H1 (cell line): Measurements from ENCODE around the gene QSOX1. TPM values are rescaled to one million over a fixed set of nuclear protein-coding genes. Genes with fewer than 3 reads are reported as not detected.

Experiments used
- CTCF ChIA-PET: fragments of 300-600 bp; sonication (Branson Sonifier 250); formaldehyde crosslinking; loops from one replicate; lab custom pipeline; 2021; ENCODE audit not compliant: partially characterized antibody; lab: Charles Lee
- POLR2A ChIA-PET: fragments of 300-600 bp; sonication (Branson Sonifier 250); formaldehyde crosslinking; loops from one replicate; lab custom pipeline; 2021; ENCODE audit warnings: inconsistent platforms; ENCODE audit not compliant: partially characterized antibody; lab: Charles Lee
- DNase-seq, 2 experiments: peaks; one replicate each; pipeline versions ENCODE4 v3.0.0 to v3.0.0-alpha.2; 2010 to 2022; ENCODE audit warnings: low spot score in 2 of 2, low read depth in 1 of 2, mixed read lengths in 1 of 2
- FAIRE-seq: peaks from 2 replicates; lab custom pipeline; 2011; peaks lifted over from hg19 to GRCh38; lab: Jason Lieb, UNC
- H2AFZ ChIP-seq: 2 replicates; pipeline ENCODE4 v1.8.1; 2012; ENCODE audit warnings: low read length, inconsistent platforms
- H2AK5ac ChIP-seq: 2 replicates; pipeline ENCODE4 v1.6.1; 2013; ENCODE audit warnings: low read depth, low read length
- H2BK120ac ChIP-seq: replicated peaks from 2 replicates; pipeline ENCODE3; 2013; ENCODE audit warnings: low read depth, low read length, inconsistent platforms
- H2BK12ac ChIP-seq: 2 replicates; pipeline ENCODE4 v1.6.1; 2013; ENCODE audit warnings: low read depth, low read length
- H2BK15ac ChIP-seq: 2 replicates; pipeline ENCODE4 v1.6.1; 2013; ENCODE audit warnings: low read length
- H2BK20ac ChIP-seq: 2 replicates; pipeline ENCODE4 v1.6.1; 2013; ENCODE audit warnings: low read length
- H2BK5ac ChIP-seq: 2 replicates; pipeline ENCODE4 v1.6.1; 2013; ENCODE audit warnings: low read depth, low read length
- H3K14ac ChIP-seq: 2 replicates; pipeline ENCODE4 v1.6.1; 2013; ENCODE audit warnings: inconsistent platforms; ENCODE audit not compliant: insufficient read length
- H3K18ac ChIP-seq: 2 replicates; pipeline ENCODE4 v1.6.1; 2013; ENCODE audit warnings: low read length; ENCODE audit errors: extremely low read depth
- H3K23ac ChIP-seq: 2 replicates; pipeline ENCODE4 v1.6.1; 2013; ENCODE audit warnings: inconsistent platforms; ENCODE audit not compliant: insufficient read length
- H3K23me2 ChIP-seq: 2 replicates; pipeline ENCODE4 v1.6.1; 2013; ENCODE audit warnings: low read depth, low read length
- H3K27ac ChIP-seq: 2 replicates; pipeline ENCODE4 v1.6.1; 2011; ENCODE audit warnings: low read depth, low read length, inconsistent platforms
- H3K27me3 ChIP-seq, 4 experiments: replicated peaks in 1 of 4; 1 replicate in 1 of 4; 2 replicates in 3 of 4; pipeline versions ENCODE4 v1.6.1 to v1.8.1; 2011 to 2013; ENCODE audit warnings: low read length in 3 of 4, mild to moderate bottlenecking in 3 of 4, inconsistent platforms in 2 of 4, mixed read lengths in 2 of 4, moderate library complexity in 1 of 4; ENCODE audit not compliant: control insufficient read depth in 3 of 4, insufficient read depth in 3 of 4; ENCODE audit errors: extremely low read depth in 1 of 4
- H3K36me3 ChIP-seq, 4 experiments: 2 replicates each; pipeline versions ENCODE4 v1.6.1 to v1.8.1; 2011 to 2013; ENCODE audit warnings: mild to moderate bottlenecking in 4 of 4, low read length in 3 of 4, moderate library complexity in 2 of 4, control low read depth in 1 of 4, inconsistent platforms in 1 of 4; ENCODE audit not compliant: insufficient read depth in 4 of 4, control insufficient read depth in 2 of 4
- H3K4ac ChIP-seq: replicated peaks from 2 replicates; pipeline ENCODE3; 2013; ENCODE audit warnings: low read length, low read depth, mixed read lengths, inconsistent platforms; ENCODE audit not compliant: insufficient read length
- H3K4me1 ChIP-seq, 4 experiments: replicated peaks in 1 of 4; 1 replicate in 1 of 4; 2 replicates in 3 of 4; pipeline versions ENCODE4 v1.6.1 to v1.8.1; 2011 to 2013; ENCODE audit warnings: low read length in 3 of 4, inconsistent platforms in 2 of 4, mixed read lengths in 1 of 4; ENCODE audit not compliant: insufficient read depth in 4 of 4, control insufficient read depth in 3 of 4
- H3K4me2 ChIP-seq, 2 experiments: 2 replicates each; pipeline versions ENCODE4 v1.6.1 to v1.8.1; 2011 to 2013; ENCODE audit warnings: low read depth in 2 of 2, low read length in 2 of 2, control low read depth in 1 of 2, inconsistent platforms in 1 of 2, mild to moderate bottlenecking in 1 of 2; ENCODE audit not compliant: insufficient read depth in 1 of 2
- H3K4me3 ChIP-seq, 4 experiments: fragments of 200-600, 300-600 bp in 1 of 4; sonication (generic), shearing (Covaris generic), sonication (Bioruptor Twin) in 1 of 4; 2 replicates each; pipeline versions ENCODE4 v1.5.1 to v1.8.1; 2011 to 2016; ENCODE audit warnings: low read length in 4 of 4, low read depth in 3 of 4, control low read depth in 2 of 4, inconsistent platforms in 2 of 4, mild to moderate bottlenecking in 2 of 4, mixed read lengths in 1 of 4, moderate library complexity in 1 of 4; ENCODE audit not compliant: insufficient read depth in 2 of 4; ENCODE audit errors: extremely low read depth in 1 of 4
- H3K56ac ChIP-seq: replicated peaks from 2 replicates; pipeline ENCODE3; 2013; ENCODE audit warnings: low read depth, mild to moderate bottlenecking, mixed read lengths, low read length, inconsistent platforms; ENCODE audit not compliant: insufficient read length
- H3K79me1 ChIP-seq: 2 replicates; pipeline ENCODE4 v1.6.1; 2013; ENCODE audit warnings: low read depth, low read length, control low read depth
- H3K79me2 ChIP-seq, 2 experiments: 2 replicates each; pipeline versions ENCODE4 v1.6.1 to v1.8.1; 2012 to 2013; ENCODE audit warnings: low read length in 2 of 2, mild to moderate bottlenecking in 2 of 2, inconsistent platforms in 1 of 2; ENCODE audit not compliant: insufficient read depth in 2 of 2, control insufficient read depth in 1 of 2
- H3K9ac ChIP-seq, 4 experiments: replicated peaks in 1 of 4; 1 replicate in 1 of 4; 2 replicates in 3 of 4; pipeline versions ENCODE4 v1.6.1 to v1.8.1; 2011 to 2013; ENCODE audit warnings: low read depth in 3 of 4, low read length in 3 of 4, control low read depth in 2 of 4, mild to moderate bottlenecking in 2 of 4, moderate library complexity in 2 of 4, inconsistent platforms in 1 of 4; ENCODE audit errors: extremely low read depth in 1 of 4
- H3K9me3 ChIP-seq, 2 experiments: 2 replicates each; pipeline versions ENCODE4 v1.6.1 to v1.8.1; 2012 to 2013; ENCODE audit warnings: mild to moderate bottlenecking in 2 of 2, moderate library complexity in 2 of 2, control low read depth in 1 of 2, inconsistent platforms in 1 of 2, low read depth in 1 of 2, low read length in 1 of 2, mixed read lengths in 1 of 2; ENCODE audit not compliant: insufficient read depth in 2 of 2
- H4K20me1 ChIP-seq, 2 experiments: replicated peaks in 1 of 2; 2 replicates each; pipeline versions ENCODE3 to v1.8.1; 2011 to 2013; ENCODE audit warnings: inconsistent platforms in 2 of 2, low read length in 2 of 2, mild to moderate bottlenecking in 1 of 2; ENCODE audit not compliant: insufficient read depth in 2 of 2, control insufficient read depth in 1 of 2
- H4K5ac ChIP-seq: 2 replicates; pipeline ENCODE4 v1.6.1; 2013; ENCODE audit warnings: low read length, low read depth, mixed read lengths, inconsistent platforms; ENCODE audit not compliant: insufficient read length
- H4K8ac ChIP-seq: 2 replicates; pipeline ENCODE4 v1.8.0; 2013; ENCODE audit warnings: mild to moderate bottlenecking, moderate library complexity, low read length, inconsistent platforms; ENCODE audit not compliant: insufficient read depth; ENCODE audit errors: extremely low read depth
- H4K91ac ChIP-seq: replicated peaks from 2 replicates; pipeline ENCODE3; 2013; ENCODE audit warnings: low read length, mixed read lengths, inconsistent platforms; ENCODE audit not compliant: insufficient read length
- CREB1 ChIP-seq: IDR thresholded peaks from 2 replicates; pipeline ENCODE4 v1.6.1; 2012; ENCODE audit warnings: inconsistent platforms
- EGR1 ChIP-seq: IDR thresholded peaks from 2 replicates; pipeline ENCODE4 v1.6.1; 2011; ENCODE audit warnings: low read depth, low read length, borderline replicate concordance
- EP300 ChIP-seq, 2 experiments: IDR thresholded peaks; 1 replicate in 1 of 2; 2 replicates in 1 of 2; pipeline ENCODE4 v1.6.1; 2011 to 2012; ENCODE audit warnings: low read depth in 2 of 2, low read length in 2 of 2, mild to moderate bottlenecking in 2 of 2, borderline replicate concordance in 1 of 2, inconsistent platforms in 1 of 2, moderate library complexity in 1 of 2
- EZH2 ChIP-seq: fragments of 200-600 bp; sonication (generic); IDR thresholded peaks from 2 replicates; pipeline ENCODE4 v1.7.1; 2012; ENCODE audit warnings: low read depth, mild to moderate bottlenecking, moderate library complexity, low read length, inconsistent platforms; ENCODE audit not compliant: severe bottlenecking
- GTF2F1 ChIP-seq: IDR thresholded peaks from 2 replicates; pipeline ENCODE4 v1.6.1; 2012; ENCODE audit warnings: low read depth, low read length, improper control_type of control experiment, borderline replicate concordance
- KDM4A ChIP-seq: IDR thresholded peaks from one replicate; pipeline ENCODE4 v1.7.1; 2012; ENCODE audit warnings: low read depth, mild to moderate bottlenecking, moderate library complexity, low read length, inconsistent platforms; ENCODE audit not compliant: severe bottlenecking
- POU5F1 ChIP-seq: IDR thresholded peaks from 2 replicates; pipeline ENCODE4 v1.6.1; 2011; ENCODE audit warnings: low read depth, mild to moderate bottlenecking, low read length, moderate library complexity
- RFX5 ChIP-seq: IDR thresholded peaks from 2 replicates; pipeline ENCODE4 v1.6.1; 2011; ENCODE audit warnings: low read depth, low read length, improper control_type of control experiment, borderline replicate concordance
- SAP30 ChIP-seq: fragments of 300-600 bp; sonication (generic); IDR thresholded peaks from 2 replicates; pipeline ENCODE4 v1.7.1; 2012; ENCODE audit warnings: low read length, moderate library complexity, mild to moderate bottlenecking, inconsistent platforms; ENCODE audit not compliant: insufficient read depth, insufficient replicate concordance
- SIX5 ChIP-seq: IDR thresholded peaks from 2 replicates; pipeline ENCODE4 v1.6.1; 2011; ENCODE audit warnings: mild to moderate bottlenecking, low read depth, low read length
- SUZ12 ChIP-seq: fragments of 200-600 bp; sonication (generic); IDR thresholded peaks from 2 replicates; pipeline ENCODE4 v1.6.1; 2012; ENCODE audit warnings: mild to moderate bottlenecking, inconsistent platforms, low read length, moderate library complexity, mixed read lengths
- TAF1 ChIP-seq: IDR thresholded peaks from 2 replicates; pipeline ENCODE4 v1.6.1; 2011; ENCODE audit warnings: mild to moderate bottlenecking, low read depth, low read length
- WGBS, 2 experiments: shearing (Covaris generic) in 1 of 2; methylation state at CpG; one replicate each; pipeline versions ENCODE4 v1.1.6 to v1.1.7; 2013 to 2015; ENCODE audit warnings: low lambda C conversion rate in 2 of 2, mixed read lengths in 2 of 2, inconsistent platforms in 1 of 2, low coverage in 1 of 2, missing lambda C conversion rate in 1 of 2; ENCODE audit not compliant: insufficient replicate concordance in 2 of 2, insufficient coverage in 1 of 2, insufficient read length in 1 of 2; ENCODE audit errors: extremely low coverage in 1 of 2, missing lambda C conversion rate in 1 of 2; 5-methylcytosine and 5-hydroxymethylcytosine counted together
- polyA plus RNA-seq, 7 experiments: library from polyadenylated mRNA; depleted of rRNA in 3 of 7; stranded (reverse) in 5 of 7; unstranded in 2 of 7; fragments of >200 nt in 5 of 7; fragments of 200-250 nt in 2 of 7; gene quantifications; 1 replicate in 5 of 7; 2 replicates in 1 of 7; 4 replicates in 1 of 7; pipeline versions ENCODE4 v1.2.1 to v1.2.3, GENCODE V29; 2011 to 2013; ENCODE audit warnings: missing spikeins in 2 of 7, mixed read lengths in 2 of 7
- total RNA-seq: library from RNA; stranded (reverse); fragmentation: NEBNext Ultra II Directional; extraction: Animal tissue kit (Norgen Biotek cat#: 25700); gene quantifications from 2 replicates; pipeline ENCODE4 v1.2.1, GENCODE V29; 2021
- TF ChIP-seq, protein P1 (sequence below): IDR thresholded peaks from 2 replicates; pipeline ENCODE4 v1.6.1; 2012; ENCODE audit warnings: inconsistent platforms

The QSOX1 gene
- total and polyA plus RNA-seq, 2 of the 8 experiments (the other 6 are each of a cell fraction or from before 2014, with no cell fraction given), result 97.7 to 123 TPM

GRCh38 chr1:180210008-180210620 lies 55.4 kb downstream of the QSOX1 start:
- Histone ChIP-seq H3K4me1 (peaks cover 0 to 4% (median 0%) of the 10 kb centered on the region in 4 experiments; a peak in 1 of 7 replicates), H2BK12ac (no peak overlapping the region), H4K20me1 (no peaks in the 10 kb centered on the region), H2AFZ (no peak overlapping the region), H3K23ac (no peak overlapping the region), H2AK5ac (no peak overlapping the region), H3K79me2 (no peaks in the 10 kb centered on the region), H2BK20ac (no peak overlapping the region), H3K27me3 (no peaks in the 10 kb centered on the region), H3K36me3 (no peaks in the 10 kb centered on the region), H3K4ac (no peak overlapping the region), H3K9me3 (no peaks in the 10 kb centered on the region), H4K91ac (no peak overlapping the region), H2BK15ac (no peak overlapping the region), H3K18ac (no peak overlapping the region), H3K4me2 (no peak overlapping the region), H2BK120ac (no peak overlapping the region), H4K8ac (no peak overlapping the region), H3K56ac (no peak overlapping the region), H3K4me3 (no peak overlapping the region), H3K14ac (no peak overlapping the region), H3K9ac (no peak overlapping the region), H3K79me1 (no peaks in the 10 kb centered on the region), H2BK5ac (no peak overlapping the region), H3K27ac (no peak overlapping the region), H4K5ac (no peak overlapping the region), H3K23me2 (no peaks in the 10 kb centered on the region)
- FAIRE-seq (no peak), DNase-seq (no peak)
- 82% methylated on average over 4 of the region's 4 CpGs; no CpG with 5 or more reads in 1 of the 2 experiments for WGBS, 2 experiments
- ChIA-PET CTCF (interaction anchor here (0.8 to 1.9 kb wide), 7 partner anchors 11 to 29 kb away, joined by 3 to 5 read pairs (median 3); no protein-coding TSS in a partner anchor), POLR2A (interaction anchor here (1.5 kb wide), 1 partner anchor 22 kb away, joined by 4 read pairs; no protein-coding TSS in a partner anchor)
- TF ChIP-seq EGR1 (no peak), EZH2 (no peak), RFX5 (no peak), POU5F1 (no peak), SUZ12 (no peak), CREB1 (no peak), EP300 (IDR thresholded peaks at IDR 0.05; ENCODE audit: borderline replicate concordance in 1 of 2, low read depth in 2 of 2, low read length in 2 of 2) (no peak), SAP30 (no peak), SIX5 (no peak), KDM4A (no peak), GTF2F1 (no peak), TAF1 (no peak)
- TF ChIP-seq, protein P1, sequence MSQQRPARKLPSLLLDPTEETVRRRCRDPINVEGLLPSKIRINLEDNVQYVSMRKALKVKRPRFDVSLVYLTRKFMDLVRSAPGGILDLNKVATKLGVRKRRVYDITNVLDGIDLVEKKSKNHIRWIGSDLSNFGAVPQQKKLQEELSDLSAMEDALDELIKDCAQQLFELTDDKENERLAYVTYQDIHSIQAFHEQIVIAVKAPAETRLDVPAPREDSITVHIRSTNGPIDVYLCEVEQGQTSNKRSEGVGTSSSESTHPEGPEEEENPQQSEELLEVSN, result no peak
